Upper lobe of right lung (tissue), 1 donor: Measurements from ENCODE around the gene PMM2. TPM values are rescaled to one million over a fixed set of nuclear protein-coding genes. Genes with fewer than 3 reads are reported as not detected.

Source experiments
- ATAC-seq: fragments of 200-7000 bp; cut with Tn5 transposase; one replicate; pipeline ENCODE4 v1.9.1; 2020; ENCODE audit warnings: mild to moderate bottlenecking, moderate library complexity
- DNase-seq: peaks from one replicate; pipeline ENCODE4 v3.0.0-alpha.2; 2020
- H3K27ac ChIP-seq: fragments of 200-600 bp; one replicate; pipeline ENCODE4 v1.8.0; 2022
- H3K27me3 ChIP-seq: fragments of 200-600 bp; one replicate; pipeline ENCODE4 v1.8.0; 2022; ENCODE audit warnings: mild to moderate bottlenecking
- H3K36me3 ChIP-seq: fragments of 200-600 bp; one replicate; pipeline ENCODE4 v1.8.0; 2022
- H3K4me1 ChIP-seq: fragments of 200-600 bp; one replicate; pipeline ENCODE4 v1.8.0; 2022
- H3K4me3 ChIP-seq: fragments of 200-600 bp; one replicate; pipeline ENCODE4 v1.8.0; 2022; ENCODE audit warnings: mild to moderate bottlenecking
- H3K9me3 ChIP-seq: fragments of 200-600 bp; one replicate; pipeline ENCODE4 v1.8.0; 2022
- intact Hi-C: fragments of 100-400 bp; cut with DNase I; formaldehyde crosslinking; loops from one replicate; pipeline ENCODE4 v1.11.0; 2022
- total RNA-seq: library from RNA; stranded (reverse); fragmentation: NEBNext Ultra II Directional; extraction: Animal tissue kit (Norgen Biotek cat#: 25700); gene quantifications from one replicate; pipeline ENCODE4 v1.2.1, GENCODE V29; 2021
- TF ChIP-seq, protein P1 (sequence below): fragments of 200-600 bp; IDR thresholded peaks from one replicate; pipeline ENCODE4 v1.8.0; 2022; ENCODE audit warnings: antibody characterized with exemption
- donor health status: DM: no; HTN: yes; CAD: no; lungs with severe emphysema.

The PMM2 gene
- total RNA-seq, 1 donor from 2014 or later, result 36.8 TPM

DNA sequence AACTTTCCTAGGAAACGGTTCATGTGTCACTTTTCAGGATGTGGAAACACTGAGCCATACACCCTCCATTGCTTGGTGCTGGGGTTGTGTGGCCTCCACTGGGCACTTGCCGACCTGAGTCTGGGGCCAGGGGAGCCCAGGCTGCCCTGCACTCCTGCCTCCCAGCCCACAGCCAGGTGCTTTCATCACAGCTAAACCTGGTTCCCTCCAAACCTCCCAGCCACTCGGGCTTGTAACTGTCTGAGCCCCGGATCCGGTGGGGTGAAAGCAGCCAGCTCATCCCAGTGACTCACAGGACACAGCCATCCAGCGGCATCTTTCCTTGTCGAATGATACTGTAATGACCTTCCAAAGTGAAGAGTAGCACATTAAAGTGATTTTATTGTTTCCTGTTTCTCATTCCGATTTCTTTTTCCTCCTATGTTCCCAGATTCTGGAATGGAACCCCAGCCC is 51.3 kb downstream of the PMM2 start:
- H3K36me3 ChIP-seq, result peaks cover 49% of the 10 kb centered on the region
- TF ChIP-seq, protein P1, sequence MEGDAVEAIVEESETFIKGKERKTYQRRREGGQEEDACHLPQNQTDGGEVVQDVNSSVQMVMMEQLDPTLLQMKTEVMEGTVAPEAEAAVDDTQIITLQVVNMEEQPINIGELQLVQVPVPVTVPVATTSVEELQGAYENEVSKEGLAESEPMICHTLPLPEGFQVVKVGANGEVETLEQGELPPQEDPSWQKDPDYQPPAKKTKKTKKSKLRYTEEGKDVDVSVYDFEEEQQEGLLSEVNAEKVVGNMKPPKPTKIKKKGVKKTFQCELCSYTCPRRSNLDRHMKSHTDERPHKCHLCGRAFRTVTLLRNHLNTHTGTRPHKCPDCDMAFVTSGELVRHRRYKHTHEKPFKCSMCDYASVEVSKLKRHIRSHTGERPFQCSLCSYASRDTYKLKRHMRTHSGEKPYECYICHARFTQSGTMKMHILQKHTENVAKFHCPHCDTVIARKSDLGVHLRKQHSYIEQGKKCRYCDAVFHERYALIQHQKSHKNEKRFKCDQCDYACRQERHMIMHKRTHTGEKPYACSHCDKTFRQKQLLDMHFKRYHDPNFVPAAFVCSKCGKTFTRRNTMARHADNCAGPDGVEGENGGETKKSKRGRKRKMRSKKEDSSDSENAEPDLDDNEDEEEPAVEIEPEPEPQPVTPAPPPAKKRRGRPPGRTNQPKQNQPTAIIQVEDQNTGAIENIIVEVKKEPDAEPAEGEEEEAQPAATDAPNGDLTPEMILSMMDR, result no peak
- no peaks in the 10 kb centered on the region for H3K9me3 ChIP-seq
- ATAC-seq (no peak), DNase-seq (no peak)
- H3K27me3 ChIP-seq, result no peaks in the 10 kb centered on the region
- H3K4me1 ChIP-seq, result peaks cover 21% of the 10 kb centered on the region
- H3K4me3 ChIP-seq, result no peak overlapping the region
- H3K27ac ChIP-seq, result no peak overlapping the region
- intact Hi-C loops, result no loop called here

DNA sequence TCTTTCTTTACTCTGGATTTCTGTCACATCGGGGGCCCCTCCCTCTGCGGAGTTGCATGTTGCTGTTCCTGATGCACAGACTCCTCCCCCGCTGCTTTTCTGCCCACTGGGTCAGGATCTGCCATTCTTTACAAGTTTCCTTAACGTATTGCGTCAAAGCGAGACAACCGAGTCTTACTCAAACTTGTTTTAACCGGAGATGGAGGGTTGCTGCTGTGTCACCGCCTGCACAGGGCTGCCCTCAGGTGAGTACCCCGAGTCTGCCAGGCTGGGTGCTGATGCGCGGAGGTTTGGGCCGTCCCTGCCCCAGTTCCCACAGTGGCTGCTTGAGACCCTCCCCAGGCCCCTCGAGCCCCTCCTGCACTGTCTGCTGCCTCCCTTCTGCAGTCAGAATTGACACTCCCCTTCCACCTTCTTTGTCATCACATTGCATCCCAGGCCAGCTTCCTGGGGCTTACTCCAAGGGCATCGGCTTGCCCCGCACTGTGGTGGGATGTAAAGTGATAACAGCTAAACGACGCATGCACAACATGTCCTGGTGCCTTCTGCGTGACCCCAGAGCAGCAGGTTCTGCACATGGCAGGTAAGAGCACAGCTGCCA is 51.9 kb downstream of the PMM2 start:
- no peaks in the 10 kb centered on the region for H3K27me3 ChIP-seq
- H3K9me3 ChIP-seq, result no peaks in the 10 kb centered on the region
- peaks cover 51% of the 10 kb centered on the region for H3K36me3 ChIP-seq
- peak overlapping the region; percentile 65 for H3K27ac ChIP-seq
- H3K4me3 ChIP-seq, result no peak overlapping the region
- peak; percentile 54 for DNase-seq
- ATAC-seq, result no peak
- H3K4me1 ChIP-seq, result peaks cover 21% of the 10 kb centered on the region
- TF ChIP-seq, protein P1, result no peak
- intact Hi-C loops, result no loop called here

DNA sequence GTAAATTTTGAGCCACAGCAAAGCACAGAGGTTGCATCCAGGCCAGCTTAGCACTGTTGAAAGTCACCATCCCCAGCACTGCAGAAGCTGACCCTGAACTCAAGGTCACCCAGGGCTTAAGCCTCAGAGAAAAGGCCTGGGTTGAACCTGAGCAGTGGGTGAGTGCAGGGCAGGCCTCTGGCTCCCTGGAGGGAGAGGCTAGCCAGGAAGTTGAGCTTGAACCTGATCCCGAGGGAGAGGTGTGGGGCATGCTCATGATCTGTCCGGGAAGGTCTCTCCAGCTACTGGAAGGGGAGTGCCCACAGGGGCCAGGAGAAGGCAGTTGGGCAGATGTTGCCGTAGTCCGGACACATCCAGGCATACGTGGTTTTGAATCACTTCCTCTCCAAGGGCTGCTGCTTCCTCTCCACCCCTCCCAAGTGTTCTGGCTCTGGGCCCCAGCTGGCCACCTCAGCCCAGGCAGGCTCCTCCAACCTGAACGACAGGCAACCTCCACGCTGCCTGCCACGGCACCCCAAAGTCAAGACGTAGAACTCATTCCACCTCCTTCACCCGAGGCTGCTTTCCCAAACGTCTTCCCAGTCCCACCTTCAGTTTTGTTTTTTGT is 52.7 kb downstream of the PMM2 start:
- DNase-seq (peak; percentile 68), ATAC-seq (peak; percentile 74)
- Histone ChIP-seq H3K27me3 (no peaks in the 10 kb centered on the region), H3K4me3 (no peak overlapping the region), H3K36me3 (peaks cover 55% of the 10 kb centered on the region), H3K27ac (peak overlapping the region; percentile 65), H3K9me3 (no peaks in the 10 kb centered on the region), H3K4me1 (peaks cover 21% of the 10 kb centered on the region)
- TF ChIP-seq, protein P1, result no peak
- intact Hi-C loops, result no loop called here

DNA sequence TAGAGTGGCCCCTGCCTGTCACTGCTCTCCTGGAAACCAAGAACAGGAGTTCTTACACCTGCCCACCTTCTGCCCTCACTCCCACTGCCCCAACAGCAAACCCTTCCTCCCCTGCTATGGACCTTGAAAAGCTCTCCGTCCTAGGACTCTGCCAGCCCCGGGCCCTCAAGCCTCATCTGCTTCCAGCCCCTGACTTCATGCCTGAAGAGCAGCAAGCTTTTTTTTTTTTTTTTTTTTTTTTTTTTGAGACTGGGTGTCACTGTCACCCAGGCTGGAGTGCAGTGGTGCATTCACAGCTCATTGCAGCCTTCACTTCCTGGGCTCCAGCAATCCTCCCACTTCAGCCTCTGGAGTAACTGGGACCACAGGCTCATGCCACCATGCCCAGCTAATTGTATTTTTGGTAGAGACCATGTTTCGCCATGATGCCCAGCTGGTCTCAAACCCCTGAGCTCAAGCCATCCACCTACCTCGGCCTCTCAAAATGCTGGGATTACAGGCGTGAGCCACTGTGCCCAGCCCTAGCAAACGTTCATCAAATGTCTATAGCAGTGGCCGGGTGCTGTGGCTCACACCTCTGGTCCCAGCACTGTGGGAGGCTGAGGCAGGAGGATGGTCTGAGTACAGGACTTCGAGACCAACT is 54.2 kb downstream of the PMM2 start:
- DNase-seq (peak; percentile 20), ATAC-seq (no peak)

DNA sequence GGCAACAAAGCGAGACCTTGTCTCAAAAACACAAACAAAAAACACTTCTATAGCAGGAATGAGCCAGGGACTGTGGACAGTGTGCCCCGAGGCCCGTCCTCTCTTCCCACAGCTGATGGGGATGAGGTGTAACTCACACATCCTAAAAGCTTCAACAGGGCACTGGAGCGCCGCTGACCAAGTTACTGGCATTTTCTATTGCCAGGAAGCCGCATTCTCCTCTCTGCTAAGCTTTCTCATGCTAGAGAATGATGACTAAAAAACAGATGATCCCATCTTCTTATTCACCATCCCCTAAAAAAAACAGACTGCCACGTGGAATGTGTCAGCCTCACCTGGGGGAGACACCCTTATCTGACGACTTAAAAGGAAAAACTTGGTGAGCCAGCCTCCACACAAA is 54.9 kb downstream of the PMM2 start:
- Histone ChIP-seq H3K27me3 (no peaks in the 10 kb centered on the region), H3K4me3 (no peak overlapping the region), H3K9me3 (no peaks in the 10 kb centered on the region), H3K27ac (peak overlapping the region; percentile 24), H3K36me3 (peaks cover 67% of the 10 kb centered on the region), H3K4me1 (peaks cover 21% of the 10 kb centered on the region)
- DNase-seq (no peak), ATAC-seq (no peak)
- TF ChIP-seq, protein P1, result no peak
- intact Hi-C loops, result no loop called here

More for the DNA sequence above, 54.2 kb downstream of the PMM2 start:
- no peaks in the 10 kb centered on the region for H3K9me3 ChIP-seq
- no peaks in the 10 kb centered on the region for H3K27me3 ChIP-seq
- peaks cover 67% of the 10 kb centered on the region for H3K36me3 ChIP-seq
- TF ChIP-seq, protein P1, result no peak
- intact Hi-C loops, result no loop called here
- H3K4me3 ChIP-seq, result no peak overlapping the region
- H3K4me1 ChIP-seq, result peaks cover 21% of the 10 kb centered on the region
- H3K27ac ChIP-seq, result peak overlapping the region; percentile 24
